ENCODE measurements around the gene CHN1.

DNA sequence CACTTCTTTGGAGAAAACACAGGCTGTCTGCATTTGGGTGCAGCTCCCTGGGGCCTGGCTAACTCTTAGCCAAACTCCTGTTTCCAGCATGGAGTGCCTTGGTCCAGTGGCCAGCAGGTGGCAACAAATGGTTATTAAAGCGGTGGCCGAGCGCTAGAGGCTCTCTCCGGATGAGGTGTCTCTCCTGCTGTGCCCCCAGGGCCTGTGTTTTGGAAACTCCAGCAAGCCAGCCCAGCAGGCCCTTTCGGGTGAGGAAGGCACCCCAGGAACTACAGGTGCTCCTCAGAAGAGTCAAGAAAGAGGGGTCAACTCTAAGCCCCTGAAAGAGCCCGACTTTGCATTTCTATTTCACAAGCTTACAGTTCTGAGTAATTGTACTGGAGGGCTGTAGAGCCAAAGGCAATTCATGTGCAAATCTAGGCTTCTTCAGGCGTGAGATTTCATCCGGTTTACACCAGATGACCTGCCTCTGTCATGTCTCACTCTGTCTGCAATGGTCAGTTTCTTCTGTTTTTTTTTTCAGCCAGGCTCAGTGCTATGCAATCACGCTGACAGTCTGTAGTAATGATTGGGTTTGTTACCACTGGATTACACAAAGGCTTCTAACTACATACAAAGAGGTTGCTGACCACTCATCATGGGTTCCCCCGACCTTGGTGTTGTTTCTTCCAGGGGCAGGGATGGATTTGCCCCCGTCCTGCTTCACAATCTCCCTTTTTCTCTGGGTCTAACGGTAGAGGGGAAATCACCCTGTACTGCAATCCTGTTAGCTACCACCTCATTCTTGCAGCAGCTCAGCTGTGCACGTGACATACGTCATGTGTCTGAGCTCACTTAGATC is 233.3 kb downstream of the CHN1 start:
- TF ChIP-seq, protein P1, sequence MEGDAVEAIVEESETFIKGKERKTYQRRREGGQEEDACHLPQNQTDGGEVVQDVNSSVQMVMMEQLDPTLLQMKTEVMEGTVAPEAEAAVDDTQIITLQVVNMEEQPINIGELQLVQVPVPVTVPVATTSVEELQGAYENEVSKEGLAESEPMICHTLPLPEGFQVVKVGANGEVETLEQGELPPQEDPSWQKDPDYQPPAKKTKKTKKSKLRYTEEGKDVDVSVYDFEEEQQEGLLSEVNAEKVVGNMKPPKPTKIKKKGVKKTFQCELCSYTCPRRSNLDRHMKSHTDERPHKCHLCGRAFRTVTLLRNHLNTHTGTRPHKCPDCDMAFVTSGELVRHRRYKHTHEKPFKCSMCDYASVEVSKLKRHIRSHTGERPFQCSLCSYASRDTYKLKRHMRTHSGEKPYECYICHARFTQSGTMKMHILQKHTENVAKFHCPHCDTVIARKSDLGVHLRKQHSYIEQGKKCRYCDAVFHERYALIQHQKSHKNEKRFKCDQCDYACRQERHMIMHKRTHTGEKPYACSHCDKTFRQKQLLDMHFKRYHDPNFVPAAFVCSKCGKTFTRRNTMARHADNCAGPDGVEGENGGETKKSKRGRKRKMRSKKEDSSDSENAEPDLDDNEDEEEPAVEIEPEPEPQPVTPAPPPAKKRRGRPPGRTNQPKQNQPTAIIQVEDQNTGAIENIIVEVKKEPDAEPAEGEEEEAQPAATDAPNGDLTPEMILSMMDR (IDR thresholded peaks at IDR 0.05), result peak; percentile 65 to 78 (median 66)
- no peak for TF ChIP-seq POLR2A (IDR thresholded peaks at IDR 0.05)

All from testis (tissue), 2 donors.